GM21723 (cell line): ENCODE measurements around the gene NFATC2.
"Not testable (repeated sequence)": the region's sequence is repeated elsewhere in the genome, so short reads cannot be mapped to it uniquely, and the experiment has no call there.

Experiments used
- ATAC-seq: cut with Tn5 transposase; IDR thresholded peaks from one replicate; pipeline ENCODE4 v1.9.1; 2021; ENCODE audit warnings: mild to moderate bottlenecking, moderate library complexity; ENCODE audit not compliant: unreplicated experiment

NFATC2 gene

DNA sequence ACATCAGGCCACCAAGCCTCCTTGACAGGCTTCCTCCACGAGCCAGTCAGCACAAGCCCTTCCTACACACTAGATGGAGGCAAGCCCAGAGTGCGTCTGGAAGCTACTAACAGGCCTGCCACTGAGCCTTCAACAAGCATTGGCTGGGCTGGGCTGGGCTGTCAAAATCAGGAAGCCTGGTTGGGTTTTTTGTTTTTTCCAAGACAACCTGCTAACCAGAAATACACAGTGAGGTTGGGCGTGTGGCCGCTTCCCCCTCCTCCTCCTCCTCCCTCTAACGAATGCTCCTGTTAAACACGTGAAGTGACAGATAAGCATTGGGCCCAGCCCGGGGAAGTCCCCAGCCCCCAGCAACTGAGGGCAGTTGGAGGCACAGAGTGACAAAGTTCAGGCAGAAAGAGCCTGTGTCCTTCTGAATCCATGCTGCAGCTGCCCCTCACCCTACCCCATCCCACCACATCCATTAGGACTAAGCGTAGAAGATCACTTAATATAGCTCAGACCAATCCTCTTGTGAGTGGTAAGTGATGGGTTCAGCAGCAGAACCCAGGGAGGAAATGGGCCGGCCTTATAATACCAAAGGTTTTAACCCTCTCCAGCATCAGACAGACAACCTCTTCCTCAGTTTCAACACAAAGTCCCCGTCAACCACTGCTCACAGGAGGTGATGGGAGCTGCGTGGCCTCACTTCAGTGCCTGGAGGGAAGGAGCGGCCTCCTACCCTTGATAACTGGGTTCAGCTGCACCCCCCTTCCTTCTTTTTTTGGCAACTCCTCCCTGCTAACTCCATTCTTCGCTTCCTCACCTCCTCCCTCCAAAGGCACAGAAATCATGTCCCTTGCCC lies 1.1 kb downstream of the NFATC2 start:
- ATAC-seq, result peak; percentile 49

DNA sequence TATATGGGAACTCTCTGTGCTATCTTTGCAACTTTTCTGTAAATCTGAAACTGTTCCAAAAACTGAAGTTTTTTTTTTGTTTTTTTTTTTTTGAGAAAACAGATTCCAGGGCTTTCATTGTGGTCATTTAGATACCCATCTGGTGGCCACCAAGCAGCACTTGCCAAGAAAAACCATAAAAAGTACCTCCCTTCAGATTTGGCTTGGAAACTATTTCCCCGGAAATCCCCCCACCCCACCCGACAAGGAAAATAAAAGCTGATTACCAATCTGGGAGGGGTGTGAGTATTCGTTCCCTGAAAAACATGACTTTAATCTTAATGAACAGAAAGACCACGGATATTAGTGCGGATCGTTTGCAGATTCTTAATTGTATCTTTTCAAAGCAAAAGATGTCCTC lies 1.9 kb downstream of the NFATC2 start:
- no peak for ATAC-seq

DNA sequence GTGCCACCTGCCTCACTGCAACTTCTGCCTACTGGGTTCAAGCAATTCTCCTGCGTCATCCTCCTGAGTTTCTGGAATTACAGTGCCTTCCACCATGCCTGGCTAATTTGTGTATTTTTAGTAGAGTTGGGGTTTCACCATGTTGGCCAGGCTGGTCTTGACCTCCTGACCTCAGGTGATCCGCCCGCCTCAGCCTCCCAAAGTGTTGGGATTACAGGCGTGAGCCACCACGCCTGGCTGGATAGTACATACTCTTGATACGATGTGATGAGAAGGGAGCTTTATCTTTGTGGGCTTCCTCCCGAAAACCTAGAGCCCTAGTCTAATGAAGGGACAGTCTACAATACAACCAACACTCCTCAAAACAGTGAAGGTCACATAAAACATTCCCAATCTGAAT lies 2.4 kb downstream of the NFATC2 start:
- not testable (repeated sequence) for ATAC-seq

DNA sequence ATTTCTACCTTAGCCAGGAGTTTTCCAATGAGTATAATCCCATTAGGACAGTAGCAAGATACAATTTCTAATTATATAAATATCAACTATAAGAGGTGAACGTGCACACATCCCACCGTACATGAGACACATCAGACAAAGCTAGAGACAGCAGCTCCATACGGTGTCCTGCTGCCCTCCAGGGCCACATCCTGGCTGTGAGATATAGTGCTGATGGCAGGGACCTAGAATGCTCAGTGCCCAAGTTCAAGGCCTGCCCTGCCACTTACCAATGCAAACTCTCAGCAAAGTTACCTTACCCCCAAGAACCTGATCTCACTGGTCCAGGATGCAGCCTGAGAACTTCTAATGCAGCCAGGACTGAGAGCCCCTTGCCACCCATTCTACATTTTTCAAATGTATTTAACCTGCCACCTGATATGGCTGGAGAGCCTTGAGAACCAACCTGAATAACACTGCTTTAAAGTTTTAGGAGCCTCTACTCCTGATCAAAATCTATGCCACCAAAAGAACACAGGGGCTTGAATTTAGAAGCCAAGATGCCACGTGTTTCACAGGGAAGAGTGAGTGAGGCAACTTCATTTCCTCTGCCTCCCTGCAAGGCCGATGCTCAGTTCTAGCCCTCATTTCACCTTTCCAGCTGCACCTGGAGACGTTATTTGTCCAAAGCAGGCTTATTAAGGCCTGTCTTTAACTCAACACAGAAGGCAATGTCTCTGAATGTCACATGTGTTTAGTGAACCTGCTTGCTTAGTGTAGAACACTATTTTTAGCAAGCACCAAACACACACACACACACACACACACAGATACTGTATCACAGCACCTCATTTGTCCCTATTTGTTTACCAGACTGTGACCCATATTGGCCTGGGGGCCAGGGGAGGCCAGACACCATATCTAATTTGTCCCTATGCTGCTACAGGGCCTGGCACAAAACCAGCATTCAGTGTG lies 6.1 kb downstream of the NFATC2 start:
- ATAC-seq, result no peak

DNA sequence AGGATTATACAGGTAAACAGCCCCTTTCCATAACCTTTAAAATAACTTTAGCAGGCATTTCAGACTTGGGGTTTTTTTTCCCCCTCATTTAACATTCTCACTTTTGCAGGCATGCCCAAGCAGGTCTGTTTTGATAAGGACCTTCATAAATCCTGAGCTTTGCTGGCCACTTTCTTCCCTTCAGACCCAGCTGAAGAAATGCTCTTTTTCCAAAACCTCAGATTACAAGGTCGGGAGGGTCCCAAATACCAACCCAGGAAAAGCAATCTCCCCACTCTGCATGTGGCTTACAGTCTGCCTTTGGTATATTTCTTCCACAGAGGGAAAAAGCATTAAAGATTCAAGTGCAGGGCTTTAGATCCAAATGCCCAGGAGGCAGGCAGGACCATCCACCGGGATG lies 6.8 kb downstream of the NFATC2 start:
- no peak for ATAC-seq

DNA sequence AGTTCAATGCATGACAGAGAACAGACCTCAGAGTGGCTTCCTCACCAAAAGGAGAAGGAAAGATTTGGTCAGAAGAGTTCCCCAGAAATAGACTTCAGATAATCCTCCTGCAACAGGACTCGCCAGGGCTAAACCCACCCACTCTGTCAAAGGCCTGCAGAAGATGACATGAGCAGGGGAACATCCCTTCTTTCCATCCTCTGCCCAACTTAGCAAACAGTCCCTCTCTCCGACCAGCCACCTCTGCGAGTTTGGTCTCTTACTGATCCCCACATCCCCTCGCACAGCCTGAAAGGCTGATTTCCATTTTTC lies 7.5 kb downstream of the NFATC2 start:
- no peak for ATAC-seq

DNA sequence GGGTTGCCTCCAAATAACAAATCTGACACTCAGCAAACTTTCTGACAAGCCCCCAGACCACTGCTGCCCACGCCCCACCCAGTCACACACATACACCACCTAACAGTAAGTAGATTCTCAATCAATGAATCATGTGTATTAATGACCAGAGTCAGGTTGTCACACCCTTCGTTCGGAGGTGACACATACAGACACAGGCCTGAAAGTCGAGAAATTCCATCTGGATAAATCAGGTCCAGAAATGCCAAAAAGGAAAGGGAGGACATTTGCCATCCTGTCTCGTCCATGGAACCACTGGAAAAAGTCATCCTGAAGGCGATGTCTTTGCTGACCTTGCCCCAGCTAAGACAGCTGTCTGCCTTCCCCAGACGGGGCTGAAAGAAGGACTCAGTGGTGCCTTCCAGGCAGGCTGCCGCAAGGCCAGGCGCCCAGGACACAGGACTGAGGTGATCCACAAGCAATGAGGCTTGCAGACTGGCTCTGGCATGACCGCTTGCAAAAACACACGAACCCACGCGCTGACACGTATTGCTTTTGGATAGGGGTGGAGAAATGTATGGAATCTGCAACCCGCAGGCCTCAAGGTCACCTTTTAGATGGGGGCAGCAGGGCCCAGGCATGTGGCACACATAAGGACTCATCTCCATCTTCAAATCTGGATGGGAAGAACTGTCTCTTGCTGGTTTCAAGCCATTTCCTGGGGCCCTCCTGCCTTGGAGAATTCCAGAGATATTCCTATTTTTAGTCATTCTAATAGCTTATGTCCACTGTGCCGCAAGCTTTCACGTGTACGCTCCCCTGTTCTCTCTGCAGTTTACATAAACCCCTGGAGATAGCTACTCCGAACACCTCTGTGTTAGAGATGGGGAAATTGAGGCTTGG lies 9.0 kb downstream of the NFATC2 start:
- ATAC-seq, result no peak

DNA sequence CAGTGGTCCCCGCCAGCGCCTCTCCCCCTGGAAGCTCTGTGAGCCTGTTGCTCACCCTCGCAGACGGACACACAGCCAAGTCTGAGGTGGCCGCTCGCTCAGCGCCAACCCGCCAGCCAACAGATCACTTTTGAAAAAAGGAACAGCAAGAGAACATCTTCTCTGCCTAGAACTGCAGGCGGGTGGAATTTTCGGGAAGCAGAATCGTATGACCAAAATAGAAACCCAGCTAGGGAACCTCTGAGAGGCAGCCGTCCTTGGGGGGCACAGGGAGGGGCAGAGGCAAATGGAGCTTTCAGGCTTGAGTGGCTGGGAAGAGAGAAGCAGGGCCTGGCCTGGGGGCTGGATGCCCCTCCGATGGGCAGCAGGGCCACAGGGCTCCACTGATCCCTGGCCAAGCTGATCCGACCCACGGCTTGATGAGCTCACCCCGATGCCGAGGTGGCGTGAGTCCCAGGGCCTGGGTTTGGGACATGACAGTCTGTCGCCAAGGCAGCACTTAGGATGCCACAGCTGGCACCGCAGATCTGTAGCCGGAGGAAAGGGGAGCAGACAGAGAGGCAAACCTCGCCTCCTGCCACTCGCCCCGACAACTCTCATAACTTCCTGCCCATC lies 9.8 kb downstream of the NFATC2 start:
- ATAC-seq, result no peak

DNA sequence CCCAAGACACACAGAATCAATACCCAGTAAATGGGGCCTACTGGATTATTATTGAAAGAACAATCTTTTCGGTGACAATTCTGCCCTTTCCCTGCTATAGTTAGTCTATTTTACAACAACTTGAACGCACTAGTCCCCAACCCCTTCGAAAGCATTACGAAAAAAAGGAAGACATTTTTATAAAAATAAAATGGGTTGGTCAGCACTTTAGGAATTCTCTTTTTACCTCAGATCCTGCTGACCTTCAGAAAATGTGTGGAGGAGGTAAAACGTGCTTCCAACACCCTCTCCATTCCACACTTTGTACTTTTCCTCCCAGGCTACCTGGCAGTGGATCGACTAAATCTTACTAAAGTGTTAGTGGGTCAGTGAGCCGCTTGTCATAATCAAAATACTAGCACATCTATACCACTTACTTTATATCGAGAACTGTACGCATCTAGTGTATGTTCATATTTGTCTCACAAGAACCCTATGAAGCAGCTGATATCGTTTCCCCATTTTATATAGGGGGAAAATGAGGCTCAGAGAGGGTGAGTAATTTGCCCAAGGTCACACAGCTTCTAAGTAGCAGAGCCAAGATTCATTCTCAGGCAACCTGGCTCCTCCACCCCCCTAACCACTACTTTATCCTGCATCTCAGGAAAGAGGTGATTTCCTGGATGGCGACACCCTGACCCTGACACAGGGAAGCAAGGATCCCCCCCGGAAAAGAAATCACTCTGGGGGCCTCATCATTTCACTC lies 10.6 kb downstream of the NFATC2 start:
- ATAC-seq, result no peak

DNA sequence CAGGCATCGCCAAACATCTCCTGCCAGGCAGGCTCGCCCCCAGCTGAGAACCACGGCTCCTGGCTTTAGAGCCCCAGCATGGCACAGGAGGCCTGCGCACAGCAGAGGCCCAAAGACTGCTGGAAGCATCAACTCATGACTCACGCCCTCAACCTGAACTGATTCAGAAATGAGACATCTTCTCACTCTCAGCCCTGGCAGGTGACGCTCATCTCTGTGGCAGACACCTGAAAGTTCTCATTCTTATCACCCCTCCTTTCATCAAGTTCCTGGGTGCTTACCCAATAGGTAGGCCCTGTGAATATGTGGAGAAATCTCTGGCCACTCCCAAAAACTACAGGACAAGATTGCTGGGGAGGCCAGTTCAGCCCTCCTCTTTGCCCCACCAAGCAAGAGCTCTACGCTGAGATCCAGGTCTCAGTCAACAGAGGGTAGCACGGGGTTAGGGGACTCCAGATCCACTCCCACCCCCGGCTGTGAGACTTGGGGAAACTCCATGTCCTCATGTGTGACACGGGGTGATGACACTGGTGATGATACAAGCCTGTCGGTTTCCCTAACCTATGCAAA lies 11.3 kb downstream of the NFATC2 start:
- peak; percentile 67 for ATAC-seq

DNA sequence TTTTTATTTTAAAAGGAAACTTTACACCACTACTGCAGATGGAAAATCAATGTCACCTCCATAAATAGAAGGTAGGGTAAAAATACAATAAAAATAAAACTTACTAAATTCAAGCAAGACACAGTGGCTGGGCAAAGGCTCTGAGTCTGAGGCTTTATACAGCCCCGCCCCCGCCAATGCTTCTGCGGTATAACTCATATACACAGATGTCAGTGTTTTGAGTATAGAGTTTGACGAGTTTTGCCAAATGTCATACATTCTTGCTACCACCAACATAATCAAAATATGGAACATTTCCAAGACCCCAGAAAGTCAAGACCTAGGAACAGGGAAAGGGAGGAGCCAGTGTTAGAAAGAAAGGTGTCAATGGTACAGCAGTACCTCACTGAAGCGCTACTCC lies 12.8 kb downstream of the NFATC2 start:
- ATAC-seq, result no peak

DNA sequence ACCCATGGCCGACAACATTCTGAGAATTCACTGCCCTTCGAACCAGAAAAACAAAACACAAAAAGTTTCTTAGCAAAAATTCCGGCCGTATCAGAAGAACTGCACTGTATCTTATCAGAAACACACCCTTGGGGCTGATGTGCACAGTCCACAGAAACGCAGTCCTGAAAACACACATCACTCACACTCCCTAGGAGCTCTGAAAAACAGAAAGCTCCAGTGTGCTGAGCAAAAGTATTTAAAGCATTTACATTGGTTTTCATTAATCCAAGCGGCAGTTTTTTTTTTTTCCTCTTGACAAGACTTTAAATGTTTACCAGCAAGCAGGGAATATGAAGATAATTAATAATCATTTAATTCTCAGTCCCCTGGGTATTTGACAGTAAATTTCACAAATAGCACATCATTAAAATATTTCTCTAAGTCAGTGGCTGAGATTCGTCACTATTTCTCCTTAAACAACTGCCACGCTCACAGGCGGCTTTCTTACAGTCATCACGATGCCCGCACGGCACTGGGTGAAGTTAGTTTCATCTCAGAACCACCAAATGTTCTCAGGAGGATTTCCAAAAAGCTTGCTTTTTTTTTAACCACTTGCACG lies 13.3 kb downstream of the NFATC2 start:
- ATAC-seq, result no peak

DNA sequence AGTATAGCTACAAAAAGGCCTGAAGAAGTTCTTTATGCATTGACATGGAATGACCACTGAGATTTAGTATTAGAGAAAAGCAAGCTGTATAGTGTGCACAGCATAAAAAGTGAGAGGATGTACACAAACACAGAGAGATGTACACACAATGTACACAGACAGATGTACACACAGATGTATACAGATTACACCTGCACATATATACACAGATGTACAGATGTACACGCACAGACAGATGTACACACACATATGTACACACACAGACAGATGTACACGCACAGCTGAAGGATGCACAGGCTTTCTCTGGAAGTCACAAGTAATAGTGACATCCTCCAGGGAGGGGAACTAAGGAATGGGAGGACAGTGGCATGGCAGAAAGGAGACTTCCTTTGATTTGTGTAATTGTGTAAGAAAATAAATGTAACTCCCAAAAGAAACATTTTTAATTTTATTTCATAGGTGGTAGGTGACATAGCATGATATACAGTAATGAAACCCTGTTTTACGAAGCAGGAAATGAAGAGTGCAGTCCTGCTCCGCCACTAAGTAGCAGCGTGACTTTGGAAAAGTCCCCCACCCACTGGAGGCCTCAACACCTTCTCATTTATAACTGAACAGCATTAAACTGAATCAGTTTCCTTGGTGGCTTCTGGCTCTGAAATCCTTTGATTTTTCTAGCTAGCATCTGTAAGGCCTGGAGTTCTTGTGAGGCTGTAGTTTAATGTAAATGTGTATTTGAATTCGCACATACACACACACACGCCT lies 14.1 kb downstream of the NFATC2 start:
- ATAC-seq, result no peak

DNA sequence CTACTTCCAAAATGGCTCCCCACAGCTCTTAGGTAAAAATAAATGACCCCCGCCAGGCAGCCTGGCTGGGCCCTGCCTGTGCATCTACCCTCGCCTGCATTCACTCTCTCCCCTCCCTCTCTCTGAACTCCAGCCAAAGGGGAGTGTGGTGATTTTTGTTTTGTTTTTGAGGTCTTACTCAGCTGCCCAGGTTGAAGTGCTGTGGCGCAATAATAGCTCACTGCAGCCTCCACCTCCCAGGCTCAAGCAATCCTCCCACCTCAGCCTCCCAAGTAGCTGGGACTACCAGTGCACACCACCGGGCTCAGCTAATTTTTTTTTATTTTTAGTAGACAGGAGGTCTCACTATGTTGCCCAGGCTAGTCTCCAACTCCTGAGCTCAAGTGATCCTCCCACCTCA lies 15.8 kb downstream of the NFATC2 start:
- no peak for ATAC-seq

DNA sequence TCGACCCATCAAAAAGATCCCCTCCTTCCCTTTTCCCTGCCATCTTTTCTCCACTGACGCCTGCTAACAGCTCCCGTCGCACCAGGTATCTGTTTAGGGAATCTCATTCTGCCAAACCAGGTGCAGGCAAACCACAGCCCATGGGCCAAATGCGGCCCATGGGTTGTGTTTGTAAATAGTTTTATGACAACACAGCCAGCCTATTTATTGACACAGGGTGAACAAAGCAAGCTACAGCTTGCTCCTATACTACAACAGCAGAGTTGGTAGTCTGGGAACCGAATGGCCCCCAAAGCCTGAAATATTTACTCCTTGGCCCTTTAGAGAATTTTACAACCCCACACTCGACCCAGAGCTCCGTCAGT lies 16.4 kb downstream of the NFATC2 start:
- ATAC-seq, result no peak

DNA sequence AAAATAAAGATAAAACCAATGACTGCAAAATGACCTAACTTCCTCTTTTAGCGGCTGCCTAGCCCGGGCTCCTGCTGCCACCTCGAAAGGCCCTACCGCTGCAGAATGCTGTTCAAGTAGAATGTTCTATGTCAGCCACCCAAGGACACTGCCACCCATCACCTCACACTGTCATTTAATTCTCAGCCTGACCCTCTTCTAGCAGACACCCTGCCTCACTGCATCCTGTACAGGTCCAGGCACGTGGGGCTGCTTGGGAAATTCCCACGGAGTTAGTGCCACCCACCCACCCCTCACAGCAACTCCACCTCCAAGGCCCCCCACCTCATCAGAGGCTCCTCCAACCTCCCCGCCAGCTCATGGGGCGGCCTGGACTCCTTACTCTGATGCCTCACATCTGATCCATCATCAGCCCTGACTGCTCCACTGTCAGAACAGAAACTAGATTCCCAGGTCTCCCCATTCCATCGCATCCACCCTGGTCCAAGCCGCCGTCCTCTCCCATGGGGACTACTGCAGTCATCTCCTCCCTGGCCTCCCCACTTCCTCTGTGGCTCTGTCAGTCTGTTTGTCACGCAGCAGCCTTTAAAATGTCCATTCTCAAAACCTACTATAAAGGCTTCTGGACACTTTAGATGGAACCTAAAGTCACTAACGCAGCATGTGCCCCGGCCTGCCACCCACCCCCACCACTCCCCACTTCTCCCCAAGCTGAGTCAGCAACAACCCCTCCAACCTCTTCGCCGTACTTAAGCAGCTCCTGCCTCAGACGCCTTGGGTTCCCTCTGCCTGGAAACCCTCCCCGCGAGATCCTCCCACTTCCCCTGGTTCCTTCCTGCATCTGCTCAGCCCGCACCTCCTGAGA lies 17.0 kb downstream of the NFATC2 start:
- no peak for ATAC-seq

DNA sequence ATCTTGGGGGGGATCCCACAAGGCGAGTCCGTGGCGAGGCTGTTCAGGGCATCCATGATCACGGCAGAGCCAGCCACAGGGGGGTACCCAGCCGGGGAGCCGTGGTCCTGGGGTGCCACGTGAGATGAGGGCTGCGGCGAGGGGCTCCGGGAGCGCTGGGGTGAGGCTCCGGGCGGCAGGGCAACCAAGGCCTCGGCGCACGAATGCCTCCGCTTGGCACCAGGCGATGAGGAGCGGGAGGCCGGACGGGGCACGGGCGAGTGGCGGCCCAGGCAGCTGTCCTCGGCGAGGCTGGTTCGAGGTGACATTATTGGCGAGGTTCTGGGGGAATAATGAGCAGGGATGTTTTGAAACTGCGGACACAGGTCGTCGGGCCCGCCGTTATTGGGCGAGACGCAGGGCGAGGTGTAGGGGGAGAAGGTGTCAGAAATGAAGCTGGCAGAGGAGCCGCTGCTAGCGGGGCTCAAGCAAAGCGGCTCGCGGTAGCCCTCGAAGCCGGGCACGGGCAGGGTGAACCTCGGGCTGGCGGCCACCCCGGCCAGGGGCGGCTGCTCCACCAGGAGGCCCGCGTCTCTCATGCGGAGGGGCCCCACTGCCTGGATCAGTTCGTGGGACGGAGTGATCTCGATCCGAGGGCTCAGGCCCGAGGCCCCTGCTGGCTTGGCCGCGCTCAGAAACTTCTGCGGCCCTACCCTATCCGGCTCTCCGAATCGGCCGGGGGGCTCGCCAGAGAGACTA lies 19.1 kb downstream of the NFATC2 start:
- ATAC-seq, result no peak
